Natural killer cell (primary cell): Measurements from ENCODE around the gene USP6. TPM values are rescaled to one million over a fixed set of nuclear protein-coding genes. Genes with fewer than 3 reads are reported as not detected.
"Not testable (repeated sequence)": the region's sequence is repeated elsewhere in the genome, so short reads cannot be mapped to it uniquely, and the experiment has no call there.

Experiments
- ATAC-seq, 3 donors: fragments of 150-1000 bp in 2 of 3; fragments of 200-7000 bp in 1 of 3; cut with Tn5 transposase; 1 replicate in 1 of 3; 2 replicates in 2 of 3; pipeline ENCODE4 v1.10.0; 2021; ENCODE audit warnings: mild to moderate bottlenecking in 2 of 3, moderate library complexity in 2 of 3
- DNase-seq, 2 donors: peaks; one replicate each; pipeline versions ENCODE4 v3.0.0 to v3.0.0-alpha.2; 2013 to 2021; ENCODE audit warnings: mixed read lengths in 1 of 2
- H3K27ac ChIP-seq: one replicate; pipeline ENCODE4 v1.5.1; 2013; ENCODE audit warnings: mild to moderate bottlenecking, low read length
- H3K27me3 ChIP-seq: one replicate; pipeline ENCODE4 v1.6.1; 2013; ENCODE audit warnings: low read length; ENCODE audit not compliant: control insufficient read depth, insufficient read depth
- H3K36me3 ChIP-seq: one replicate; pipeline ENCODE4 v1.6.1; 2013; ENCODE audit warnings: low read length; ENCODE audit not compliant: control insufficient read depth, insufficient read depth
- H3K4me1 ChIP-seq: one replicate; pipeline ENCODE4 v1.6.1; 2013; ENCODE audit warnings: low read length; ENCODE audit not compliant: control insufficient read depth, insufficient read depth
- H3K4me3 ChIP-seq: one replicate; pipeline ENCODE4 v1.5.1; 2013; ENCODE audit warnings: low read length
- H3K9me3 ChIP-seq: one replicate; pipeline ENCODE4 v1.6.1; 2013; ENCODE audit warnings: low read length; ENCODE audit not compliant: control insufficient read depth, insufficient read depth
- H3K27ac Mint-ChIP-seq, 2 donors: one replicate each; pipeline ENCODE4 v1.8.0; 2022; ENCODE audit warnings: mild to moderate bottlenecking in 2 of 2, mixed read lengths in 2 of 2, moderate library complexity in 1 of 2
- H3K27me3 Mint-ChIP-seq, 2 donors: one replicate each; pipeline ENCODE4 v1.8.0; 2022; ENCODE audit warnings: low read depth in 2 of 2, mixed read lengths in 2 of 2
- H3K36me3 Mint-ChIP-seq: one replicate; pipeline ENCODE4 v1.8.0; 2022; ENCODE audit warnings: mixed read lengths
- H3K4me1 Mint-ChIP-seq, 2 donors: one replicate each; pipeline ENCODE4 v1.8.0; 2022; ENCODE audit warnings: mixed read lengths in 2 of 2
- H3K4me3 Mint-ChIP-seq: one replicate; pipeline ENCODE4 v1.8.0; 2022; ENCODE audit warnings: mild to moderate bottlenecking, moderate library complexity, mixed read lengths
- H3K9me3 Mint-ChIP-seq, 2 donors: one replicate each; pipeline ENCODE4 v1.8.0; 2022; ENCODE audit warnings: mixed read lengths in 2 of 2
- CTCF ChIP-seq: fragments of 200-600 bp; IDR thresholded peaks from one replicate; pipeline ENCODE4 v1.8.0; 2022; ENCODE audit warnings: antibody characterized with exemption
- WGBS: methylation state at CpG from one replicate; pipeline ENCODE4 v1.1.7; 2013; ENCODE audit warnings: missing lambda C conversion rate; ENCODE audit not compliant: insufficient coverage; 5-methylcytosine and 5-hydroxymethylcytosine counted together
- intact Hi-C: fragments of 100-400 bp; cut with micrococcal nuclease; formaldehyde crosslinking; loops from one replicate; pipeline ENCODE4 v1.14.2; 2022
- total RNA-seq, 4 donors: library from RNA; stranded (reverse); fragments of 120-200 nt in 1 of 4; gene quantifications; one replicate each; pipeline versions ENCODE4 v1.2.3 to v1.2.4, GENCODE V29; 2013 to 2022

The USP6 gene
- total RNA-seq, 3 donors from 2014 or later (not counting 1 experiment from before 2014, with no cell fraction given) = 0.07 to 0.34 (median 0.13) TPM

GRCh38 chr17:5124896-5125295, 9.1 kb downstream of the USP6 start:
- H3K27me3 ChIP-seq, H3K27ac ChIP-seq, H3K36me3 ChIP-seq, ATAC-seq, H3K9me3 Mint-ChIP-seq, H3K4me1 Mint-ChIP-seq, H3K4me3 Mint-ChIP-seq, H3K36me3 Mint-ChIP-seq, H3K9me3 ChIP-seq, DNase-seq, H3K4me1 ChIP-seq, H3K27ac Mint-ChIP-seq, H3K4me3 ChIP-seq, intact Hi-C loops: not testable (repeated sequence)
- peaks cover 18 to 33% of the 10 kb centered on the region in 2 donors for H3K27me3 Mint-ChIP-seq
- 90% methylated on average over 6 of the region's 7 CpGs for WGBS

GRCh38 chr17:5126719-5127488, 11.1 kb downstream of the USP6 start:
- H3K4me1 Mint-ChIP-seq = peaks cover 0 to 5% of the 10 kb centered on the region in 2 donors
- no peak for DNase-seq
- intact Hi-C loops = no loop called here

GRCh38 chr17:5127910-5128309, 12.1 kb downstream of the USP6 start:
- intact Hi-C loops = no loop called here
- DNase-seq = no peak

More at GRCh38 chr17:5126719-5127488, 11.1 kb downstream of the USP6 start:
- H3K36me3 ChIP-seq = no peaks in the 10 kb centered on the region
- Mint-ChIP-seq H3K4me3 (no peak overlapping the region), H3K36me3 (no peaks in the 10 kb centered on the region), H3K9me3 (no peaks in the 10 kb centered on the region), H3K27ac (no peak overlapping the region), H3K27me3 (peaks cover 11 to 22% of the 10 kb centered on the region in 2 donors)
- H3K4me1 ChIP-seq = peaks cover 5% of the 10 kb centered on the region
- H3K9me3 ChIP-seq = no peaks in the 10 kb centered on the region
- peaks cover 7% of the 10 kb centered on the region for H3K27me3 ChIP-seq
- no peak overlapping the region for H3K27ac ChIP-seq
- TF ChIP-seq CTCF = no peak
- H3K4me3 ChIP-seq = no peak overlapping the region
- ATAC-seq = no peak
- WGBS = 86% methylated on average over 15 of the region's 17 CpGs

GRCh38 chr17:5128387-5128786, 12.6 kb downstream of the USP6 start:
- H3K36me3 ChIP-seq, H3K4me3 Mint-ChIP-seq, H3K27ac Mint-ChIP-seq, H3K27me3 ChIP-seq, H3K4me1 ChIP-seq, H3K9me3 Mint-ChIP-seq, ATAC-seq, H3K9me3 ChIP-seq, H3K36me3 Mint-ChIP-seq, H3K4me3 ChIP-seq, intact Hi-C loops, H3K27ac ChIP-seq, H3K4me1 Mint-ChIP-seq, DNase-seq: not testable (repeated sequence)
- H3K27me3 Mint-ChIP-seq = peaks cover 8 to 17% of the 10 kb centered on the region in 2 donors
- WGBS = 83% methylated on average over 8 of the region's 8 CpGs

More at GRCh38 chr17:5127910-5128309, 12.1 kb downstream of the USP6 start:
- ATAC-seq = no peak
- no peak overlapping the region for H3K4me3 Mint-ChIP-seq
- 80% methylated on average over 4 of the region's 4 CpGs for WGBS
- no peaks in the 10 kb centered on the region for H3K9me3 Mint-ChIP-seq
- no peaks in the 10 kb centered on the region for H3K27me3 ChIP-seq
- H3K36me3 Mint-ChIP-seq = no peaks in the 10 kb centered on the region
- H3K4me1 ChIP-seq = peaks cover under 1% of the 10 kb centered on the region
- no peaks in the 10 kb centered on the region for H3K4me1 Mint-ChIP-seq
- H3K27ac Mint-ChIP-seq = no peak overlapping the region
- no peak for TF ChIP-seq CTCF
- no peaks in the 10 kb centered on the region for H3K36me3 ChIP-seq
- no peaks in the 10 kb centered on the region for H3K9me3 ChIP-seq
- no peak overlapping the region for H3K4me3 ChIP-seq
- no peak overlapping the region for H3K27ac ChIP-seq
- peaks cover 8 to 17% of the 10 kb centered on the region in 2 donors for H3K27me3 Mint-ChIP-seq
